HepG2 (cell line): Measurements from ENCODE around the gene PHKG1. TPM values are rescaled to one million over a fixed set of nuclear protein-coding genes. Genes with fewer than 3 reads are reported as not detected.

ENCODE experiments used
- ARNTL ChIP-seq: sonication (generic); formaldehyde crosslinking; IDR thresholded peaks from 2 replicates; pipeline ENCODE4 v1.4.0; 2020; ENCODE audit warnings: mild to moderate bottlenecking, missing genetic modification reagents
- ATF5 ChIP-seq: sonication (generic); formaldehyde crosslinking; IDR thresholded peaks from 2 replicates; pipeline ENCODE4 v1.4.0; 2020; ENCODE audit warnings: mild to moderate bottlenecking, low read depth, missing genetic modification reagents
- E2F5 ChIP-seq: sonication (generic); formaldehyde crosslinking; conservative IDR thresholded peaks from 2 replicates; pipeline ENCODE4 v1.4.0; 2020; ENCODE audit warnings: missing genetic modification reagents
- GTF3A ChIP-seq: sonication (generic); formaldehyde crosslinking; conservative IDR thresholded peaks from 2 replicates; pipeline ENCODE4 v1.4.0; 2020; ENCODE audit warnings: mild to moderate bottlenecking, missing genetic modification reagents
- GZF1 ChIP-seq: sonication (generic); formaldehyde crosslinking; IDR thresholded peaks from 2 replicates; pipeline ENCODE4 v1.5.1; 2020; ENCODE audit warnings: mild to moderate bottlenecking, missing genetic modification reagents
- KAT8 ChIP-seq: IDR thresholded peaks from 2 replicates; pipeline ENCODE4 v1.6.1; 2016; ENCODE audit warnings: missing genetic modification reagents, missing compliant biosample characterization
- KIAA2018 ChIP-seq: sonication (generic); formaldehyde crosslinking; IDR thresholded peaks from 2 replicates; pipeline ENCODE4 v1.5.0; 2020; ENCODE audit warnings: mild to moderate bottlenecking, missing genetic modification reagents, borderline replicate concordance
- KLF12 ChIP-seq: sonication (generic); formaldehyde crosslinking; IDR thresholded peaks from 2 replicates; pipeline ENCODE4 v1.4.0; 2020; ENCODE audit warnings: missing genetic modification reagents, borderline replicate concordance
- SMAD9 ChIP-seq: sonication (generic); formaldehyde crosslinking; IDR thresholded peaks from 2 replicates; pipeline ENCODE4 v1.5.1; 2020; ENCODE audit warnings: mild to moderate bottlenecking, missing genetic modification reagents
- TEF ChIP-seq: sonication (generic); formaldehyde crosslinking; IDR thresholded peaks from 2 replicates; pipeline ENCODE4 v1.5.0; 2020; ENCODE audit warnings: missing genetic modification reagents
- THAP8 ChIP-seq: sonication (generic); formaldehyde crosslinking; IDR thresholded peaks from 2 replicates; pipeline ENCODE4 v1.5.1; 2020; ENCODE audit warnings: missing genetic modification reagents, mild to moderate bottlenecking, borderline replicate concordance
- ZNF160 ChIP-seq: sonication (generic); formaldehyde crosslinking; IDR thresholded peaks from 2 replicates; pipeline ENCODE4 v1.8.0; 2022; ENCODE audit warnings: mild to moderate bottlenecking, inconsistent platforms, missing genetic modification reagents
- ZNF670 ChIP-seq: sonication (generic); formaldehyde crosslinking; IDR thresholded peaks from 2 replicates; pipeline ENCODE4 v1.8.0; 2022; ENCODE audit warnings: mild to moderate bottlenecking, missing genetic modification reagents, borderline replicate concordance
- ZNF792 ChIP-seq: IDR thresholded peaks from 2 replicates; pipeline ENCODE4 v1.6.1; 2016
- ZSCAN22 ChIP-seq: sonication (generic); formaldehyde crosslinking; IDR thresholded peaks from 2 replicates; pipeline ENCODE4 v1.4.0; 2020; ENCODE audit warnings: mild to moderate bottlenecking, missing genetic modification reagents
- ZSCAN25 ChIP-seq: sonication (generic); formaldehyde crosslinking; IDR thresholded peaks from 2 replicates; pipeline ENCODE4 v1.8.0; 2022; ENCODE audit warnings: mild to moderate bottlenecking, missing genetic modification reagents
- polyA plus RNA-seq, 8 experiments: library from polyadenylated mRNA; depleted of rRNA in 3 of 8; stranded (reverse) in 7 of 8; unstranded in 1 of 8; fragments of >200 nt; fragmentation: Illumina TruSeq in 4 of 8; extraction: Trizol in 4 of 8; gene quantifications; 2 replicates each; pipeline versions ENCODE4 v1.2.1 to v1.2.3, GENCODE V29; 2011 to 2016; ENCODE audit warnings: low read depth in 4 of 8, missing spikeins in 1 of 8, mixed read lengths in 1 of 8; ENCODE audit not compliant: insufficient read depth in 1 of 8
- total RNA-seq, 5 experiments: library from RNA; depleted of rRNA; stranded (reverse); fragments of >200 nt; fragmentation: Illumina TruSeq; extraction: Trizol; gene quantifications; 2 replicates each; pipeline ENCODE4 v1.2.3, GENCODE V29; 2016; ENCODE audit warnings: low read depth in 1 of 5
- TF ChIP-seq, protein P1 (sequence below): sonication (generic); formaldehyde crosslinking; IDR thresholded peaks from 2 replicates; pipeline ENCODE4 v1.8.0; 2022; ENCODE audit warnings: missing genetic modification reagents, mild to moderate bottlenecking, inconsistent platforms, borderline replicate concordance

The PHKG1 gene
- total and polyA plus RNA-seq, 2 of the 13 experiments (the other 11 are each of a cell fraction or from before 2014, with no cell fraction given) = 0.44 to 0.71 TPM

DNA sequence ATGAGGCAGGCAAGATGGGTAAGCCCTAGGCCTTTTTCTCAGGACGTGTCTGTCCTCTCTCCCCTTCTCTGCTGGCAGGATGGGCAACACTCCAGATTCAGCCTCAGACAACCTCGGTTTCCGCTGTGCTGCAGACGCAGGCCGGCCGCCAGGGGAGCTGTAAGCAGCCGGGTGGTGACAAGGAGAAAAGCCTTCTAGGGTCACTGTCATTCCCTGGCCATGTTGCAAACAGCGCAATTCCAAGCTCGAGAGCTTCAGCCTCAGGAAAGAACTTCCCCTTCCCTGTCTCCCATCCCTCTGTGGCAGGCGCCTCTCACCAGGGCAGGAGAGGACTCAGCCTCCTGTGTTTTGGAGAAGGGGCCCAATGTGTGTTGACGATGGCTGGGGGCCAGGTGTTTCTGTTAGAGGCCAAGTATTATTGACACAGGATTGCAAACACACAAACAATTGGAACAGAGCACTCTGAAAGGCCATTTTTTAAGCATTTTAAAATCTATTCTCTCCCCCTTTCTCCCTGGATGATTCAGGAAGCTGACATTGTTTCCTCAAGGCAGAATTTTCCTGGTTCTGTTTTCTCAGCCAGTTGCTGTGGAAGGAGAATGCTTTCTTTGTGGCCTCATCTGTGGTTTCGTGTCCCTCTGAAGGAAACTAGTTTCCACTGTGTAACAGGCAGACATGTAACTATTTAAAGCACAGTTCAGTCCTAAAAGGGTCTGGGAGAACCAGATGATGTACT lies 13.1 kb downstream of the PHKG1 start (continued):
- TF ChIP-seq KIAA2018 (CRISPR knock-in tag) (no peak), ATF5 (no peak), ARNTL (CRISPR knock-in tag) (peak; percentile 41; the same call in 1 of the 2 replicates), ZSCAN25 (CRISPR knock-in tag) (no peak), TEF (CRISPR knock-in tag) (no peak), KLF12 (CRISPR knock-in tag) (no peak), ZSCAN22 (CRISPR knock-in tag) (no peak), ZNF670 (CRISPR knock-in tag) (0 out of 2 replicates have a peak, but pooled peaks have one; percentile 40), ZNF792 (no peak), KAT8 (CRISPR knock-in tag) (no peak), E2F5 (no peak), SMAD9 (no peak), ZNF160 (CRISPR knock-in tag) (no peak), GTF3A (CRISPR knock-in tag) (no peak), THAP8 (no peak), GZF1 (CRISPR knock-in tag) (no peak)
- TF ChIP-seq, protein P1, sequence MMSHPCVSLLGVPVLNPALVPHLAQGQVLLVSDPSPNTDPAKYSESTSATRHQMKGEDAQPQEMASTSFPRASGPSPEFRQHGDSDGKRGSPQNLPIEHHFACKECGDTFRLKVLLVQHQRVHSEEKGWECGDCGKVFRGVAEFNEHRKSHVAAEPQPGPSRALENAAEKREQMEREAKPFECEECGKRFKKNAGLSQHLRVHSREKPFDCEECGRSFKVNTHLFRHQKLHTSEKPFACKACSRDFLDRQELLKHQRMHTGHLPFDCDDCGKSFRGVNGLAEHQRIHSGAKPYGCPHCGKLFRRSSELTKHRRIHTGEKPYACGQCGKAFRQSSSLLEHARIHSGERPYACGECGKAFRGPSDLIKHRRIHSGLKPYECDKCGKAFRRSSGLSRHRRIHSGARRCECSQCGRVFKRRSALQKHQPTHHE (CRISPR knock-in tag) = no peak
